Breast epithelium (tissue), 3 donors: ENCODE measurements around the gene SYT3.

Source experiments
- CTCF ChIP-seq, 3 donors: fragments of 450-650 bp; IDR thresholded peaks; one replicate each; pipeline ENCODE4 v1.5.1; 2016 to 2017; ENCODE audit warnings: antibody characterized with exemption in 3 of 3, mild to moderate bottlenecking in 3 of 3, moderate library complexity in 3 of 3
- POLR2A ChIP-seq: fragments of 450-650 bp; IDR thresholded peaks from one replicate; pipeline ENCODE4 v1.6.1; 2016; ENCODE audit warnings: antibody characterized with exemption, mild to moderate bottlenecking, moderate library complexity

GRCh38 chr19:50607874-50608785, 31.6 kb downstream of the SYT3 start:
- no peak for TF ChIP-seq CTCF (IDR thresholded peaks at IDR 0.05)
- TF ChIP-seq POLR2A = no peak
